Measurements from ENCODE around the gene HIVEP3.
"Not testable (repeated sequence)": the region's sequence is repeated elsewhere in the genome, so short reads cannot be mapped to it uniquely, and the experiment has no call there.

HIVEP3 gene

DNA sequence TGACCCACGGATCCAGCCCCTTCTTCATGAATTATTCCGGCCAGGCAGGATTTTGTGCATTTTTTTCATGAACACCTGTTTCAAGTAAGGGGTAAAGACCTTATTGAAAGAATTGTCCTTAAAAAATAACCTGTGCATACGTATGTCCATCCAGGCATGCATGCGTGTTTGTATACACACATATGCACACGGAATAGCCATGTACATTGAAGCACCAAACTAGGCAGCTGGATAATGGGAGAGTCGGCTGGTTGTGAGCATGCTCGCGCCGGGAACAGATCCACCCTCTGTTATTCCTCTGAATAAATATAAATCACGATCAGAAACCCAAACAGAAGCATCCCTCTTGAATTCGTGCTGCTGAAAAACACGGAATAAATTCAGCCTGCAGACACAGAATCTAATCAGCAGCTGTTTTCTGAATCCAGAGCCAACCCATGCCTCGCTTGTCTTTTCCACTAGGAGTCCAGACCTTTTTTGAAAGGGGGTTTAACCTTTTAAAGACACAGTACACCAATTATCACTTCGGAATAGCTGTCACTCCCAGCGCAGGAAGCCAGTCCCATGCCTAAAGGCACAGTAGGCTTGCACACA is at the start of gene HIVEP3:
HIVEP3 (minus strand) TSS at position 473 of the 594 bp plus-strand sequence.
- no peak for DNase-seq (ENCODE audit: low spot score)

DNA sequence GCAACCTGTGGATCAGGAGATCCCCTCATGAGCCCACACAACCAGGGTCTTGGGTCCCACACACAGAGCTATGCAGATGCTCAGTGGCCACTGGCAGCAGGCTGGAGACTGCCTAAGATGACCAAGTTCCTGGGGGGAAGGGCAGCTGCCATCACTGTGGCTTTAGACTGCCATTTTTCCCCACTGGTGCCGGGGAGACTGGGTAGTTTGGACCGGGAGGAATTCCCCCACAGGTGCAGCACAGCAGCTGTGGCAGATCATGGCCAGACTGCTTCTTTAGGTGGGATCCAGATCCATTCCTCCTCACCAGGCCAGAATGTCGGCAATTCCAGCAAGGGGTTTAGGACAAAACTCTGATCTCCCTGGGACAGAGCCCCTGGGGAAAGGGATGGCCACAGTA is 45.7 kb upstream of the HIVEP3 start:
- DNase-seq (ENCODE audit: low spot score), result no peak

- DNase-seq (ENCODE audit: low spot score), result no peak
Observed at GRCh38 chr1:41963636-41964035, 44.9 kb upstream of the HIVEP3 start.

GRCh38 chr1:41958015-41958673 is 39.4 kb upstream of the HIVEP3 start:
- DNase-seq (ENCODE audit: low spot score), result no peak

DNA sequence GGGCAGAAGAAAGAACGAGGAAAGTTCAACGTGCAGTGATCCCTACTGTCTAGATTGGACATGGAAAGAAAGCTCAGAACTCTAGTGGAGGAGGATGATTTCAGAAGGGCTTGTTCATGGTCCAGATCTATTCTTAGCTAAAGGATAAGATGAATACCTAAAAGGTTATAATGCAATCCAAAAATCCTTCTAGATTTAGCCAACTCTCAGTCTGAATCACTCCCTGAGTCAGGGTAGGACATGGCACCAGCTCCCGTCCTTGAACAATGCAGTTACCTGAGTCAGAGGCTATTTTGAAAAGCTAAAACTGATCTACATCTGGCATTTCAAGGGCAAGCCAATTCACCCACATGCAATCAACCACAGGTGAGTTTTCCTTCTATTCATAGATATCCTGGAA is 38.8 kb upstream of the HIVEP3 start:
- DNase-seq (ENCODE audit: low spot score), result no peak

GRCh38 chr1:41955461-41956159 is 36.9 kb upstream of the HIVEP3 start:
- DNase-seq (ENCODE audit: low spot score), result no peak

DNA sequence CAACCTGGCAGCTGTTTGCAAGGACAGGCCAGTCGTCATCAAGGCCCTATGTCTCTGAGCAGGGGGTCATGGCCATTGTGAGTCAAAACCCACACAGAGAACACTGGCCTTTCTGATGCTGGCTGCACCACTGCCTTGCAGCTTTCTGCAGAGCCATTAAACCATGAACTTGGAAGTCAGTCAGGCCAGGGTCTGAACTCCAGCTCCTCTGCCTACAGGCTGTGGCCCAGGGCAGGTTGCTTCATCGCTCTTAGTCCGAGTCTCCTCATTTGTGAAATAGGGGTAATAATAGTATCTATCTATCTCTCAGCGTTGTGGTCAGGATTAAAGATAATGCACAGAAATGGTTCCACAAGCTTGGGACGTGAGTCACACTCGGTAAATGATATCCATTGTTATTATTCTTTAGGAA is 35.8 kb upstream of the HIVEP3 start:
- no peak for DNase-seq (ENCODE audit: low spot score)

DNA sequence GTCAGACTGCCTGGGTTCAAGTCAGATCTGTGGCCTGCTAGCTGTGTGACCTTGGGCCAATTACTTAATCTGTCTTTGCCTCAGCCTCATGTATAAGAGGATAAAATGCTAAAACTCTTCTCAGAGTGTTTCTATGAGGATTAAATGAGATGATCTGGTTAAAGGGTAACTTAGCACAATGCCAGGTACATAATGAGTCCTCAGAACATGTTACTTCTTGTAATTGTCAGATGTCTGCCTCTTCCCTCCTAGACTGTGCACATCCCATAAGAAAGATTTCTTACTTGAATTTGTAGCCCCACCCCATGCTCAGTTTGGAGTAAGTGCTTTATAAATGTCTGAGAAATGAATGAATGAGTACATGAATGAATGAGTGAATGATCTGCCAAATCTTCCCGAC is 34.6 kb upstream of the HIVEP3 start:
- DNase-seq (ENCODE audit: low spot score), result no peak

DNA sequence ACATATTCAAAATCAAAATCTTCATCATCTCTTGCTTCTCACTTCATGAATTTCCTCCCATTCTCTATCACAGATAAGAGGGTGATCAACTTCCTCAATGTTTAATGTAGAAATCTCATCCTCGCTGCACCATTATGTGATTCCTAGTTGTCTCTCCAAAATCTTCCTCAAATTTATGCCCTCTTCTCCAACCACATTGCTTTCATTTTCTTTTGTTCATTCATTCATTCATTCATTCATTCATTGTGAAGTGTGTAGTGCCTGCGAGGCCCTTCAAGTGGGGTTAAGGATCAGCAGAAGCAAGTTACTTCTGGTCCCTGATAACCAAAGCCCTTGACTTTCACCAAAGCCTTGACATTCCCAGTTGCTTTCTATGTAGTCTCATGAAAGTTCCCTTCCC is 33.5 kb upstream of the HIVEP3 start:
- no peak for DNase-seq (ENCODE audit: low spot score)

- DNase-seq (ENCODE audit: low spot score), result not testable (repeated sequence)
Observed at GRCh38 chr1:41951492-41951891, 32.8 kb upstream of the HIVEP3 start.

DNA sequence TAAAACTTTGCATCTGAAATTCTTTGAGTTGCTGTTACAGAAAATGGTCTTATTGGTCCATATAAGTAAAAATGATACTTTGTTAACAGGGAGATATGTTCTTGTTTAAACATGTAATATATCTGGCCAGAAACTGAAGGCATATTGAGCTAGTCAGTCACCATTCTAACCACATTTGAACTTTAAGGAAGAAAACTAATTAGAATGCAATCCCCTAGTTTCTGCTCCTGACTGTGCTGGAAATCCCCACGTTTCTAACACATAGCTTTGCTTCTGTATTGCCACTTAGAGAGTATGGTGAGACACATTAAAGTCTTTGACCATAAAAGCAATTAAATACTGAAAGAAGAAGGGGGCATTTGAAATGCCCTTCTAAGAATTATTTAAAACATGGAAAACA is 32.1 kb upstream of the HIVEP3 start:
- DNase-seq (ENCODE audit: low spot score), result no peak

GRCh38 chr1:41945946-41946345 is 27.2 kb upstream of the HIVEP3 start:
- not testable (repeated sequence) for DNase-seq (ENCODE audit: low spot score)

- DNase-seq (ENCODE audit: low spot score), result no peak
Observed at GRCh38 chr1:41943717-41944116, 25.0 kb upstream of the HIVEP3 start.

DNA sequence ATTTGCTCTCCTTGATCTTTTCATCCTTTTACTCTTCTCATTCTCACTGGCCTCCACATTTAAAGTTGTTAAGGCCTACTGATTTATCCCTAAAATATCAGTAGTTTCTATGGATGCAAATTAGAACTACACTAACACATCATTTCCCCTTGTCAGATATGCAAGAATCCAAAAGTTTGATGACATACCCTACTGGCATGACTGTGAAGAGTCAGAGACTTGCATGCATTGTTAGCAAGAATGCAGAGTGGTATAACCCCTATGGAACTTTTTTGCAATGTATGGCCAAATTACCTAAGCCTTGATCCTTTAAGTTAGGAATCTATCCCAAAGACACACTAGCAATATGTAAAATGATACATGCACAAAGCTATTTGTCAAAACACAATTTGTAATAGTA is 23.6 kb upstream of the HIVEP3 start:
- no peak for DNase-seq (ENCODE audit: low spot score)

GRCh38 chr1:41941381-41941780 is 22.7 kb upstream of the HIVEP3 start:
- no peak for DNase-seq (ENCODE audit: low spot score)

GRCh38 chr1:41939194-41939593 is 20.5 kb upstream of the HIVEP3 start:
- no peak for DNase-seq (ENCODE audit: low spot score)

GRCh38 chr1:41936107-41936506 is 17.4 kb upstream of the HIVEP3 start:
- DNase-seq (ENCODE audit: low spot score), result no peak

GRCh38 chr1:41935226-41935625 is 16.5 kb upstream of the HIVEP3 start:
- no peak for DNase-seq (ENCODE audit: low spot score)

- no peak for DNase-seq (ENCODE audit: low spot score)
Observed at GRCh38 chr1:41933106-41933505, 14.4 kb upstream of the HIVEP3 start.

DNA sequence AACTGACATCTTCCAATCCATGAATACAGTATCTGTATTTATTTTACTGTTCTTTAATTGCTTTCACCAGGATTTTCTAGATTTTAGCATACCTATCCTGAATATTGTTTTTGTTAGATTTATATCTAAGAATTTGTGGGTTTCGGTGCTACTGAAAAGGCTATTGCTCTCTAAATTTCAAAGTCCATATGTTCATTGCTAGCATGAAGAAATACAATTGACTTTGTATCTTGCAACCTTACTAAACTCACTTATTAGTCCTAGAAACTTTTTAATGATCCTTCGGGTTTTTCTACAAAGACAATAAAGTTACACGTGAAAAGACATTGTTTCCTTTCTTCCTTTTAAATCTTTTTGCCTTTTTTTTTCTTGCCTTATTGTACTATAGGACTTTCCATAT is 12.9 kb upstream of the HIVEP3 start:
- DNase-seq (ENCODE audit: low spot score), result no peak

- DNase-seq (ENCODE audit: low spot score), result no peak
Observed at GRCh38 chr1:41927118-41927517, 8.4 kb upstream of the HIVEP3 start.

DNA sequence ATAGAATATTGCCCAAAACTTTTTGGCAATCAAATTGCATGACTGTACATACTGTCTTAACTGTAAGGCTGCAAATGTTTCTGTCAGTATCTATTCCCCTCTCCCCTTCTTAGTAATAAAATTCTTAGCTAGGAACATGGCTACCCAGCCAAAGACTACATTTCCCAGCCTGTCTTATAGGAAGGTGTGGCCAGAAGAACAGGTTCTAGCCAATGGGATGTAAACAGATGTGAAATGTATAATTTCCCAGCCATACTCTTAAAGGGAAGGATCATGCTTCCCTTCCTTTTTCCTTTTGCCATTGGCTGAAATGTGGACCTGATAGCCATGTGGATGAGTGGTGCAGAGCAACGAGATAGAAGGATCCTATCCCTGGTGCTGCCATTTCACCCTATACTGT is 7.0 kb upstream of the HIVEP3 start:
- DNase-seq (ENCODE audit: low spot score), result no peak

DNA sequence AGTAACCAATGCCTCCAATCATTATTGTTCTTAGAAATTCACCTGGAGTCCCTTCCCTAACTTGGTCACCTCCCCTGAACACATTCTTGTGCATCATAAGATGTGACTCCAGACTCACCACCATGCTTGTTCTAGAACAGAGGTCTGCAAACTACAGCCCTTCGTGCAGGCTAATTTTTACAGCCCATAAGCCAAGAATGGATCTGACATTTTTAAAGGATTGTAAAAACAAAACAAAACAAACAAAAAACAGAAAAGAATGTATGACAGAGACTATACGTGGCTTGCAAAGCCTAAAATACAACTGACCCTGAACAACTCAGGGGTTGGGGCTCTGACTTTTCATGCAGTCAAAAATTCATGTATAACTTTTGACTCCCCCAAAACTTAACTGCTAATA is 6.2 kb upstream of the HIVEP3 start:
- DNase-seq (ENCODE audit: low spot score), result no peak

DNA sequence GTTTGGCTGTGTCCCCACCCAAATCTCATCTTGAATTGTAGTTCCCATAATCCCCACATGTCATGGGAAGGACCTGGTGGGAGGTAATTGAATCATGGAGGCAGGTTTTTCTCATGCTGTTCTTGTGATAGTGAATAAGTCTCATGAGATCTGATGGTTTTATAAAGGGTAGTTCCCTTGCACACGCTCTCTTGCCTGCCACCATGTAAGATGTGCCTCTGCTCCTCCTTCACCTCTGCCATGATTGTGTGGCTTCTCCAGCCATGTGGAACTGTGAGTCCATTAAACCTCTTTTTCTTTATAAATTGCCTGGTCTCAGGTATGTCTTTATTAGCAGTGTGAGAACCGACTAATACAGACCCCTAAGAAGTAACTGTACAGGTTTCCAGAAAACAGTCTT is 2.5 kb upstream of the HIVEP3 start:
- DNase-seq (ENCODE audit: low spot score), result not testable (repeated sequence)
